Frontal cortex (tissue), 4 donors: ENCODE data around the gene TFDP3. TPM values are rescaled to one million over a fixed set of nuclear protein-coding genes. Genes with fewer than 3 reads are reported as not detected.

Experiments
- DNase-seq, 2 donors: peaks; one replicate each; pipeline ENCODE4 v3.0.0; 2012; ENCODE audit warnings: low spot score in 2 of 2
- FAIRE-seq: peaks from 2 replicates; lab custom pipeline; 2012; peaks lifted over from hg19 to GRCh38; lab: Jason Lieb, UNC
- small RNA-seq: library from RNA; depleted of rRNA; stranded (forward); fragments of <200 nt; gene quantifications from one replicate; pipeline ENCODE3, GENCODE V24; 2014
- total RNA-seq: library from RNA; depleted of rRNA; stranded (reverse); fragments of >200 nt; gene quantifications from one replicate; pipeline ENCODE4 v1.2.3, GENCODE V29; 2014
- donor health status: control.
- donor health status: control.
- donor health status: control.

TFDP3 gene
- total RNA-seq, 1 donor from 2014 or later: not detected

GRCh38 chrX:133190877-133191738 lies 27.0 kb downstream of the TFDP3 start:
- no peak for FAIRE-seq
- DNase-seq: no peak

DNA sequence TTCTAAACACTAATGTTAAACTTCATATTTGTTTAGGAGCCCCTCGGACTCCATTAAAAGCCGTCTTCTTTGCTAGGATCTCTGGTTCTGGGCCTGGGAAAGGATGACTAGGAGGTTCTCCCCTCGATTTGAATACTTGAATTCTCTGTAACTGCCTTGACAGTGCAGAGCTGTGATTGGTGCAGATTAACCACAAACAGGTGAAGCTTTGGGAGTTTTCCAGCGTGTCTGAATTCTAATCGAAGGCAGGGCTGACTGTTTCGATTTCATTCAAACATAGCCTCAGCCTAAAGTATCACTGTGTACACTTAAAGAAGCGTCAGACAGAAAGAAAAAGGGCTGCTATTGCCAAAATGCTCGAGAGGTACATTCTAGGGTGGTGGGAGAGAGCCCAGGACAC lies 29.0 kb downstream of the TFDP3 start:
- DNase-seq (no peak), FAIRE-seq (no peak)

GRCh38 chrX:133188631-133189030 lies 29.5 kb downstream of the TFDP3 start:
- FAIRE-seq (no peak), DNase-seq (no peak)

- DNase-seq (no peak), FAIRE-seq (no peak)
These were observed 32.2 kb downstream of the TFDP3 start for GRCh38 chrX:133185938-133186337.

DNA sequence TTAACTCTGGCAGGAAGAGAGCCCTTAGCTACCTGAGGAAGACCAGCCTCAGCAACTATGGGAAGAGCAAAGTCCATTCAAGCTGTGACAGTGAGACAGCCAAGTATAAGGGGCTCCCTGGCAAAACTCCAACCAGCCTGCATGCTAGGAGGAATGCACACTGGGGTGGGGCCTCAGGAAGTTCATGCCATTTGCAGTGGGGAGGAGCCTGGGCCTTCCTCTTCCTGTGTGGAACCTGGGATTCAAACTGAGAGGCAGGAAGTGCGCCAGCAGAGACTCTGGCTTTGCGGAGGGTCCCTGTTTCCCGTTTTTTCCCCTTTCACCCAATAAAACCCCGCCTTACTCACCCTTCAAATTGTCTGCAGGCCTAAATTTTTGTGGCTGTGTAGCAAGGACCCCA lies 33.0 kb downstream of the TFDP3 start:
- no peak for FAIRE-seq
- DNase-seq: no peak

- DNase-seq: no peak
- no peak for FAIRE-seq
These were observed 34.3 kb downstream of the TFDP3 start for GRCh38 chrX:133183806-133184205.

DNA sequence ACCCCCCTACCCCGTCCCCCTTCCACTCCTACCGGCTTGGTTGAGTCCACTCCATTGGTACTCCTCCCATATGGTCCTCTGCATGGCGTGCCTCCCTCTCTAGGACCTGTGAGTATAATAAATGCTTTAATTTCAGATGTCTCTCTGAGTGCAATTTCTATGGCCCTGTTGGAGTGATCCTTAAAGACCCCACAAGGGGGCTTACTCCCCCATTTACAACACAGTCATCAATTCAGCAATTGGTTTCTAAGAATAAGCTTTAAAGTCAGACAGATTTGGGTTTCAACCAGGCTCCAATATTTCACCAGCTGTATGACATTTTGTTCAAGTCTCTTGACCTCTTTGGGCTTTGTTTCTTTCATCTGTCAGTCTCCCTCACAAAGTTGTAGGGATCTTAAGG lies 38.7 kb downstream of the TFDP3 start:
- FAIRE-seq (no peak), DNase-seq (no peak)

GRCh38 chrX:133177202-133177601 lies 41.0 kb downstream of the TFDP3 start:
- DNase-seq (no peak), FAIRE-seq (no peak)

DNA sequence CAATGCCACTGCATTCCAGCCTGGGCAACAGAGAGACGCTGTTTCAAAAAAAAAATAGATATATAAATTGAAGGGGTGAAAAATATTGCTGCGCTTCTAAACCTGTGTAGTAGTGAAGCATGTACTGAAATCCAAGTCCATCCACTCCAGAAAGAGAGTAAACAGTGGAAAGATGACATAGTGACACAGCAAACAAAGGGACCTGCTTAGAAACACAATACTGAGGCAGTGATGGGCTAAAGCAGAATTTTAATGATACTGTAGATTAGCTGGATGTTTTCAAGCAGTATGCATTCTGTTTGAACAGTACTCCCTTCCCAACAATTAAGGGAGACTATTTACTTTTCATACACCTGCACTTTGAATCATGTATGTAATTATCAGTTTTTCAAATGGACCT lies 42.5 kb downstream of the TFDP3 start:
- FAIRE-seq (no peak), DNase-seq (no peak)

DNA sequence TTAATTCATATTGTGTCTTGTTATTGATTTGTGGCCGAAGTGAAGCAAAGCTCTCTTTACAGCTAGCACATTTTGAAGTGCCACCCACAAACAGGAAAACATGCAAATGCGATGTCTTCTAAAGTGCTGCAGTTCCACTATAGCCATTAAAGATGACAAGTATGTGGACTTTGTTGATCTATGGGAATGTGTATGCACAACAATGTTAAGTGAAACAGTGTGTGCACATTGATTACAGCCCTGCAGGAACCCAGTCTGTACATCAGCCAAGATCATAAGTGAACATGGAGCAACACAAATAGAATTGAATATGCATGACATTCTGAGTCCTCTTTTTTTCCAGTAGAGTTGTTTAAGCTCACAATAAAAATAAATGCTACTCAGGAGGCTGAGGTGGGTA lies 43.0 kb downstream of the TFDP3 start:
- no peak for DNase-seq
- FAIRE-seq: no peak

- FAIRE-seq (no peak), DNase-seq (peak in 1 of 2 donors; percentile 1)
These were observed 46.0 kb downstream of the TFDP3 start for GRCh38 chrX:133171962-133172708.

Small RNA genes within 50 kb of the gene (small RNA-seq; reads per million reads assigned to genes)
- gene RNU1-115P: not detected

Other genes starting within 250 kb of the TFDP3 start
- not detected for gene USP26, start 121.2 kb downstream of the TFDP3 start, total RNA-seq
- gene GPC4, start 197.1 kb upstream of the TFDP3 start, total RNA-seq: 1.2 TPM